AG09319 (cell line): ENCODE data around the gene TEP1.
"Not testable (repeated sequence)": the region's sequence is repeated elsewhere in the genome, so short reads cannot be mapped to it uniquely, and the experiment has no call there.

ENCODE experiments used
- DNase-seq: peaks from one replicate; pipeline ENCODE4 v3.0.0-alpha.2; 2010; ENCODE audit warnings: low read depth; ENCODE audit errors: extremely low read depth
- CTCF ChIP-seq: IDR thresholded peaks from 2 replicates; pipeline ENCODE4 v1.5.1; 2011; ENCODE audit warnings: low read depth, mild to moderate bottlenecking, inconsistent platforms, low read length, moderate library complexity

TEP1 gene

GRCh38 chr14:20341646-20342045 lies 71.7 kb downstream of the TEP1 start:
- no peak for TF ChIP-seq CTCF
- DNase-seq = no peak

- not testable (repeated sequence) for DNase-seq
These were observed 72.3 kb downstream of the TEP1 start for GRCh38 chr14:20341032-20341431.

GRCh38 chr14:20334017-20334416 lies 79.3 kb downstream of the TEP1 start:
- no peak for DNase-seq
- no peak for TF ChIP-seq CTCF

GRCh38 chr14:20333494-20333841 lies 79.8 kb downstream of the TEP1 start:
- no peak for TF ChIP-seq CTCF
- DNase-seq = no peak

GRCh38 chr14:20332788-20333493 lies 80.4 kb downstream of the TEP1 start, which contains the start of gene CCNB1IP1:
CCNB1IP1 (minus strand) TSS chr14:20333279; CDS start chr14:20316523, 16,756 bp downstream.
- peak; percentile 51 for DNase-seq
- TF ChIP-seq CTCF = no peak

GRCh38 chr14:20332431-20332787 lies 80.9 kb downstream of the TEP1 start:
- TF ChIP-seq CTCF = no peak
- no peak for DNase-seq

GRCh38 chr14:20331053-20331613 lies 82.2 kb downstream of the TEP1 start:
- TF ChIP-seq CTCF = no peak
- DNase-seq = no peak

- DNase-seq = no peak
These were observed 83.9 kb downstream of the TEP1 start for GRCh38 chr14:20329355-20329754.

More at GRCh38 chr14:20329355-20329754, 83.9 kb downstream of the TEP1 start:
- TF ChIP-seq CTCF = no peak
